HG02571 (cell line): ENCODE results near the gene IQGAP2.
A peak's percentile ranks its signal among the peaks of the same experiment; 100 is the strongest.

Experiments
- ATAC-seq: cut with Tn5 transposase; IDR thresholded peaks from one replicate; pipeline ENCODE4 v1.9.1; 2021; ENCODE audit warnings: mild to moderate bottlenecking, moderate library complexity; ENCODE audit not compliant: unreplicated experiment

The IQGAP2 gene

GRCh38 chr5:76383126-76383832, 19.8 kb upstream of the IQGAP2 start:
- ATAC-seq: no peak

- ATAC-seq: no peak
Observed at GRCh38 chr5:76384189-76384588, 18.9 kb upstream of the IQGAP2 start.

GRCh38 chr5:76384705-76385104, 18.4 kb upstream of the IQGAP2 start:
- ATAC-seq: no peak

GRCh38 chr5:76385540-76385939, 17.5 kb upstream of the IQGAP2 start:
- no peak for ATAC-seq

GRCh38 chr5:76386360-76386759, 16.7 kb upstream of the IQGAP2 start:
- ATAC-seq: no peak

GRCh38 chr5:76388236-76388635, 14.8 kb upstream of the IQGAP2 start:
- no peak for ATAC-seq

GRCh38 chr5:76388791-76389512, 14.1 kb upstream of the IQGAP2 start:
- ATAC-seq: no peak

DNA sequence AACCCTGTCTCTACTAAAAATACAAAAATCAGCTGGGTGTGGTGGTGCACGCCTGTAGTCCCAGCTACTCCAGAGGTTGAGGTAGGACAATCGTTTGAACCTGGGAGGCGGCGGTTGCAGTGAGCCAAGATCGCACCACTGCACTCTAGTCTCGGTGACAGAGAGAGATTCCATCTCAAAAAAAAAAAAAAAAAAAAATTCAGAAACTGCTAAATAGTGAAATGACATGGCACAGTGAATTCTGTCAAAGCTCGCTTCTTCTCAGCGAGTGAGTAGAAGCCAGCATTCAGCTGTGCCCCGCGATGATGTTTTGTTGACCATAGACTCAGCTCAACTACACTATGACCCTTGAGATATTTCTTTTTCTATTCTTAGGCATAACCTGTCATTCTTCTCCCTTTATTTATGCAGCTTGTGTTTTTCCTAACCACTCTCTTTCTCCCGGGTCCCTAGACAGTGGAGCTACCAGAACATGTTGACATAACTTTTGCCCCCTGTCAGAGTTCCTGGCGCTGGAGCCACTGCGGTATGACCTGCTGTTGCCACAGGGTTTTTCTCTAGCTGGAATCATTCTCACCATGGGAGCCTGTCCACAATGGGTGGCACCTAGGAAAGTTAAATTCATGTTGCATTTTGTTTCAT, 13.5 kb upstream of the IQGAP2 start:
- ATAC-seq: no peak

GRCh38 chr5:76391014-76391413, 12.1 kb upstream of the IQGAP2 start:
- no peak for ATAC-seq

DNA sequence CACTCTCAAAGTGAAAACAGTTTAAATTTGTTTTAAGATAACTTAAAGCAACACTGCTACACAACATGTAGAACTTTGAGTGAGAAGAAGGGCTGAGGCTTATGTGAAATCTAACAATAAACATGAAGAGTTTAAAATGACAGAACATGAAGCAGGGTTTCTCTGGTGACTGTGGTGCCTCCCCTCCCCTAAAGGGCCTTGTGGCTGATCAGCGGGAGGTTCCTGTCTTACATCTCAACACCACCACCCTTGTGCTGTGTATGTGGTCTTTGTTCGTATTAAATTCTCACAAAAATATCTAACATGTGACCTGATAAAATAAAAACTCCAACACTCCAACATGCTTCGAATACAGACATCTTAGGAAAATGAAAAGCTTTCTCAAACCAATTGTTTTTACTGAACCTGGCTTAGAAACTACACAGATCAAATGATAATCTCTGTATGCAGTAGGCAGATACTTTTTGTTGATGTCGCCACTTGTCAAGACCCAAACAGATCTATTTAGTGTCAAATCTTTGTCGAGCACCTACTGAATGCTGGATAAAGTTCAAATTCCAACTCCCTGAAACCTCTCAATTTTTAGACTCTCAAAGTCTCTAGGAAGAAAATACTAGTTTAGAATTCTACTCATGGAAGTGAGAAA, 9.9 kb upstream of the IQGAP2 start:
- ATAC-seq: no peak

GRCh38 chr5:76397200-76397599, 5.9 kb upstream of the IQGAP2 start:
- ATAC-seq: no peak

DNA sequence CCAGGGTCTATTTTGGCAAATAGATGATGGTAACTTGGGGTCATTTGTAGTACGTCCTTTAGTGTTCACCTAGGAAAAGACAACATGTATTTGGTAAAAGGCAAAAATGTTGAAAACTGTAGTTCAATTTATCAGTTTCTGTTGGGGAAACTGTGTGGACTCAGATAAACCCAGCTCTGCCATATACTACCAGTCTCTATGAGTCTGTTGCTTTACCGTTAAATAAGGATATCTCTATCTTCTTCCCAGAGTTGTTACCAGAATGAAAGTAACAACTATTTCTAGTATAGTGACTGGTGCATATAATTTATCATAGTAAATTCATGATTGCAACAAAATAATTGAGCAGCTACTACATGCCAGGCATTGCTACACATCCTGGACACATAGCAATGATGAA, 3.8 kb upstream of the IQGAP2 start:
- no peak for ATAC-seq

DNA sequence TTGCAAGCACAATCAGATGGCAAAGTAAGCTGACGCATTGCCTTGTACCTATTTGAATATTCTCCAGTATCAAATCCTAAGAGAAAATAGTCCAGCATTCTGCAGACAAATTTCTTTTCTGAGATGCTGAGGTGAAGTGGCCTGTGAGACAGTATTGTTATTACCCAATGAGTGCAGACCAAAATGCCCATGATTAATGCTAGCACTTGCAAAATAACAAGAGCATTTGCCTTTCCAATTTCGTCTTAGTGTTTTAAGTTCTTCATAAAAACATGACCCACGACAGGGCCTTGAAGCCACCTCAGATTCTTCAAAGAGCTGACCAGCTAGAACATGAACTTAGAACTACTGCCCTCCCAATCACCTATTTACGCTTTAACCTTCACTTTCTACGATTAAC, 2.6 kb upstream of the IQGAP2 start:
- ATAC-seq: no peak

GRCh38 chr5:76401801-76402250, 1.3 kb upstream of the IQGAP2 start:
- ATAC-seq: peak; percentile 25

GRCh38 chr5:76402251-76402885, 717 bp upstream of the IQGAP2 start:
- peak; percentile 40 for ATAC-seq

GRCh38 chr5:76403766-76404222, 709 bp downstream of the IQGAP2 start:
- ATAC-seq: no peak

DNA sequence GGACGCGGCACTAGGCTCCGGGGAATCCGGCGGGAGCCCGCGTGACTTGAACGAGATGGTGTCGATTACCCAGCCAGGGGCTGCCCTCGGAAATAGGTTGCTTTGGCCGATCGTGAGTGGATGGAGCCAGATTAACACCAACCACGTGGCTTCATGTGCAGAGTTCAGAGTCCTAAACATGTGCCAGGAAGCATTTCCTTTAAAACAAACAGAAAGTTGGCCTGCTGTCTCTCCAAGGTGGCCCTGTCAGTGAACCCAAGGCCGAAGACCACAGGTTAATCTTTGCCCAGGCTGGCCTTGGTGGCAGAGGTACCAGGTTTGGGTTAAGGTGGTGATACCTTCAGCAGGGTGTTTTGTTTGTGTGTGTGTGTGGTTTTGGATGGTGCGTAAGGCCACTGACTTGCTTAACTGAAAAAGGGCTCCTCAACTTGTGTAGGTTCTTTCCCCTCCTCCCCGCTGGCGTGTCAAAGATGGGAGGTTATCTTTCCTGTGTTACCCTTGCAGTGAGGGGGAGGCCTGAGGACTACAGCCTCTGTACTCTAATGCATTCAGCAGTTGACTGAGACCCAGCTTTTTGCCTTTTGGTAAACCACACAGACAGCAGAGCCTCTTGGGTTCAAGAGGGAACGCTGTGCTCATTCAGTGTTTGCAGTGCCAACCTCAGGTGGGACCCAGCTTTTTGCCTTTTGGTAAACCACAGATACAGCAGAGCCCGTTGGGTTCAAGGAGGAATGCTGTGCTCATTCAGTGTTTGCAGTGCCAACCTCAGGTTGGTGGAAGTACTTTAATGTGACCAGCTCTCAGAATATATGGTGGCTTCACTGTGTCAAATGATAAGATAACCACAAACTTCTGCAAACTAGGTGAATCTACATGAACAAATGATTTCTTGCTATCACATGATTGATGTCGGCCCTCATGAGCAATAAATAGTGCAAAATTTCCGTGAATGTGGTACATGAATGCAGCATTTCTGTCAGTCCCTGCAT, 1.4 kb downstream of the IQGAP2 start:
- ATAC-seq: peak; percentile 23

- no peak for ATAC-seq
Observed at GRCh38 chr5:76406014-76406413, 2.9 kb downstream of the IQGAP2 start.

DNA sequence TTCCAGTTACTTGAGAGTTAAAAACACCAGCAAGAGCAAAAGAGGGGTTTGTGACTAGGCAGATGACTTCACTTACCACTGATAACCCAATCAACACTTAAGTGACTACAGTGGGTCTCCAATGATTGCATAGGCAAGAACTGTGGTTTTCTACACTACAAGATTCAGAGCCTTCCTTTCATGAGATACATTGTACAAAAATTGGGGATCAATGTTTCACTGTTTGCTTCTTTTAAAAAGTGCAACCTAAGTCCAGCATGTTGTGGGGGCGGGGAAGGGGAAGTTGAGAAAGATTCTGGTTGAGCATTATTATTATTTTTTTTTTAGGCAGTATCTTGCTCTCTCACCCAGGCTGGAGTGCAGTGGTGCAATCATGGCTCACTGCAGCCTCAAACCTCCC, 3.6 kb downstream of the IQGAP2 start:
- no peak for ATAC-seq
